Thyroid gland (tissue), 4 donors: ENCODE results near the gene TRIM17.

ENCODE experiments used
- CTCF ChIP-seq, 6 experiments: fragments of 200-600 bp in 3 of 6; fragments of 450-650 bp in 3 of 6; sonication (generic) in 3 of 6; IDR thresholded peaks; one replicate each; pipeline ENCODE4 v1.5.1; 2016 to 2019; ENCODE audit warnings: antibody characterized with exemption in 6 of 6, mild to moderate bottlenecking in 2 of 6, inconsistent platforms in 1 of 6, moderate library complexity in 1 of 6
- POLR2A ChIP-seq, 2 donors: fragments of 450-650 bp; IDR thresholded peaks; one replicate each; pipeline ENCODE4 v1.6.1; 2017; ENCODE audit warnings: antibody characterized with exemption in 2 of 2, mild to moderate bottlenecking in 2 of 2, moderate library complexity in 1 of 2

- TF ChIP-seq CTCF (IDR thresholded peaks at IDR 0.05) (no peak), POLR2A (IDR thresholded peaks at IDR 0.05) (no peak)
Observed at GRCh38 chr1:228413241-228414010, 3.2 kb downstream of the TRIM17 start.
